KMS-11 (cell line): ENCODE measurements around the gene ZNF609.

ENCODE experiments used
- H2AFZ ChIP-seq: fragments of 200-600 bp; sonication (generic); 2 replicates; pipeline ENCODE4 v1.6.1; 2016; ENCODE audit warnings: antibody characterized with exemption, mixed run types, low read depth
- H3K27ac ChIP-seq: fragments of 200-600 bp; sonication (generic); 2 replicates; pipeline ENCODE4 v1.6.1; 2016; ENCODE audit warnings: mild to moderate bottlenecking, mixed run types
- H3K27me3 ChIP-seq: fragments of 200-600 bp; sonication (generic); 2 replicates; pipeline ENCODE4 v1.6.1; 2017; ENCODE audit warnings: mild to moderate bottlenecking, low read depth, mixed run types, moderate library complexity; ENCODE audit not compliant: insufficient read depth
- H3K36me3 ChIP-seq: fragments of 200-600 bp; sonication (generic); 2 replicates; pipeline ENCODE4 v1.6.1; 2017; ENCODE audit warnings: mild to moderate bottlenecking, mixed run types; ENCODE audit not compliant: insufficient read depth
- H3K4me1 ChIP-seq: fragments of 200-600 bp; sonication (generic); 2 replicates; pipeline ENCODE4 v1.6.1; 2016; ENCODE audit warnings: mild to moderate bottlenecking, low read depth, mixed run types; ENCODE audit not compliant: poor library complexity, severe bottlenecking
- H3K4me2 ChIP-seq: fragments of 200-600 bp; sonication (generic); 2 replicates; pipeline ENCODE4 v1.7.0; 2016; ENCODE audit warnings: mild to moderate bottlenecking, mixed run types
- H3K4me3 ChIP-seq: fragments of 200-600 bp; sonication (generic); IDR thresholded peaks from 2 replicates; pipeline ENCODE4 v1.6.1; 2017; ENCODE audit warnings: low read depth, low read length, mixed read lengths; ENCODE audit not compliant: insufficient read depth
- H3K79me2 ChIP-seq: fragments of 200-600 bp; sonication (generic); 2 replicates; pipeline ENCODE4 v1.6.1; 2016; ENCODE audit warnings: low read depth, mixed run types; ENCODE audit not compliant: insufficient read depth
- H3K9ac ChIP-seq: fragments of 200-600 bp; sonication (generic); 2 replicates; pipeline ENCODE4 v1.6.1; 2016; ENCODE audit warnings: mild to moderate bottlenecking, mixed run types
- H4K20me1 ChIP-seq: fragments of 200-600 bp; sonication (generic); 2 replicates; pipeline ENCODE4 v1.6.1; 2016; ENCODE audit warnings: mild to moderate bottlenecking, mixed run types; ENCODE audit not compliant: insufficient read depth
- TF ChIP-seq, protein P1 (sequence below): fragments of 200-600 bp; sonication (generic); conservative IDR thresholded peaks from 2 replicates; pipeline ENCODE4 v1.6.1; 2017; ENCODE audit warnings: low read depth, mild to moderate bottlenecking, antibody characterized with exemption, low read length, moderate library complexity, mixed read lengths

ZNF609 gene

DNA sequence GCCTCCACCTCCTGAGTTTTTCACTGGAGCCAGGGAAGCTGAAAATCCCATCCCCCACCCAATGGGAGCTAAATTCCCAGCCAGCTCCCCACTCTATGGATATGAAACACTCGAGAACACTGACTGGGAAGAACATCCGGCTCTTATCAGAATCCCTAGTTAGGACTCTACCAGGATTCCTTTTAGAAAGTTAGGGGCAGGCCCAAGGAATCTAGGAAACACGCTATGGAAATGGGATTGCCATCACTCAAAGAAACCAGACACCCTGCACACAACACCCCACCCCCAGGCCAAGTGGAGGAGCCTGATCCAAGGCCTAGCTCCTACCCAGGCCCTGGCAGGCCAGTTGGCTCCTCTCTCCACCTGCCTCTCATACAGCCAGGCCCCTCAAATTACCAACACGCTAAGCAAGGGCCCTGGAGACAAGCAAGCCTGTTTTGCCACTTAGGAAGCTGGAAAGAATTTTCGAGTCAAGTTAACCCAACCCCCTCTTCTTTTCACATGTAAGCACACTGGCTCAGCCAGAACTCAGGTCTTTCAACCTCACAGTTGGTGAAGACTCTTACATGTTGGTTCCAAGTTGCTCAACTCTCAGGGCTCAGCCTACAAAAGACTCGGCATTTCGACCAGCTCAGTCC lies 239.5 kb downstream of the ZNF609 start:
- H3K4me3 ChIP-seq = no peak overlapping the region
- no peak overlapping the region for H2AFZ ChIP-seq
- H4K20me1 ChIP-seq = no peaks in the 10 kb centered on the region
- H3K36me3 ChIP-seq = no peaks in the 10 kb centered on the region
- H3K9ac ChIP-seq = no peak overlapping the region
- H3K27me3 ChIP-seq = no peaks in the 10 kb centered on the region
- H3K79me2 ChIP-seq = peaks cover 51% of the 10 kb centered on the region
- peaks cover 58% of the 10 kb centered on the region for H3K4me1 ChIP-seq
- peak overlapping the region; percentile 19; the same call in 1 of the 2 replicates for H3K4me2 ChIP-seq
- H3K27ac ChIP-seq = no peak overlapping the region
- TF ChIP-seq, protein P1, sequence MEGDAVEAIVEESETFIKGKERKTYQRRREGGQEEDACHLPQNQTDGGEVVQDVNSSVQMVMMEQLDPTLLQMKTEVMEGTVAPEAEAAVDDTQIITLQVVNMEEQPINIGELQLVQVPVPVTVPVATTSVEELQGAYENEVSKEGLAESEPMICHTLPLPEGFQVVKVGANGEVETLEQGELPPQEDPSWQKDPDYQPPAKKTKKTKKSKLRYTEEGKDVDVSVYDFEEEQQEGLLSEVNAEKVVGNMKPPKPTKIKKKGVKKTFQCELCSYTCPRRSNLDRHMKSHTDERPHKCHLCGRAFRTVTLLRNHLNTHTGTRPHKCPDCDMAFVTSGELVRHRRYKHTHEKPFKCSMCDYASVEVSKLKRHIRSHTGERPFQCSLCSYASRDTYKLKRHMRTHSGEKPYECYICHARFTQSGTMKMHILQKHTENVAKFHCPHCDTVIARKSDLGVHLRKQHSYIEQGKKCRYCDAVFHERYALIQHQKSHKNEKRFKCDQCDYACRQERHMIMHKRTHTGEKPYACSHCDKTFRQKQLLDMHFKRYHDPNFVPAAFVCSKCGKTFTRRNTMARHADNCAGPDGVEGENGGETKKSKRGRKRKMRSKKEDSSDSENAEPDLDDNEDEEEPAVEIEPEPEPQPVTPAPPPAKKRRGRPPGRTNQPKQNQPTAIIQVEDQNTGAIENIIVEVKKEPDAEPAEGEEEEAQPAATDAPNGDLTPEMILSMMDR = no peak

DNA sequence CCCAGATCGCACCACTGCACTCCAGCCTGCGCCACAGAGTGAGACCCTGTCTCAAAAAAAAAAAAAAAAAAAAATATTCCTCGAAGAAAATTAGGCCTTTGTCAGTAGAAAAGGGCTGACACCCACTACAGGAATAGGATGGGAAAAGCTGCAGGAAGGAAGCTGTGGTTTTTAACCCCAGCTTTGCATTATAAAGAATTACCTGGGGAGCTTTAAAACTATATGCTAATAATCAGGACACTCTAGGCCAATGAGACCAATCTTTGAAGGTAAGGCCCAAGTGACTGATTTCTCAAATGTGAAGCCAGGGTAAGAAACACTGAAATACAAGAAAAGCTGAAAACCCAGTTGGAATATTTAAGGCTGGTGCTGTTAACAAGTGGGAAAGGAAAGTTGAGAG lies 240.7 kb downstream of the ZNF609 start:
- no peak overlapping the region for H3K4me3 ChIP-seq
- H3K4me1 ChIP-seq = peaks cover 58% of the 10 kb centered on the region
- H2AFZ ChIP-seq = no peak overlapping the region

DNA sequence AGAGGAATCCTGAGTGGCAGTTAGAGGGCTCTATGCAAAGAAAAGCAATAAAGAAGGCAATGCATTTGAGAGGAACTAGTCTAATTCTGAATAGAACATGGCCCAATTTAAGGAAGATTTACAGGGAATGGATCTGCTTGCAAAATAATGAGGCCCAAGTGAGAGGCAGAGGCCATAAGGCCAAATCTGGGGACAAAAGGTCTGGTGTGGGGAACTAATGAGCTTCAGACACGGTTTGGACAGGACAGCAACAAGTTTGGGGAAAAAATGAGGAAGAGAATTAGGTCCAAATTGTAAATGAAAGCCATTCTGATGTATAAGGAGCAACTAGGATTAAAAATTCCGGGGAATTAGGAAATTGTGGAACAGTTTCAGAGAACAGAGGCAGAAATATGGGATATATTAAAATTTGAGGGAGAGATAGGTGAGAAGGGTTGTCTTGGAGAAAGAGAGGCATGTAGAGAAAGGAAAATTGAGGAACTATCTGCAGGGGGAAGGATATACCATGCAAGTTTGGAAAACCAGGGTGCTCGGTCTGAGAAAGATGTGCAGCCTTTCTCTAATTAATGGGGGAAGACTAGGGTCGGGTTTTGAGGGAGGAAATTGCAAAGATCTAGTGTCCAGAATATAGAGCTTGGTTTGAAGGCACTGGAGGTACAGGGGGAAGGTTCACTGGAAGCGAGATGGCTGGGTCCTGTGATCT lies 241.3 kb downstream of the ZNF609 start:
- H3K79me2 ChIP-seq = peaks cover 51% of the 10 kb centered on the region

More for the DNA sequence above, 240.7 kb downstream of the ZNF609 start:
- Histone ChIP-seq H3K27ac (no peak overlapping the region), H4K20me1 (no peaks in the 10 kb centered on the region), H3K27me3 (no peaks in the 10 kb centered on the region), H3K9ac (no peak overlapping the region), H3K36me3 (no peaks in the 10 kb centered on the region), H3K79me2 (peaks cover 51% of the 10 kb centered on the region), H3K4me2 (peak overlapping the region; percentile 79)
- TF ChIP-seq, protein P1 = no peak

DNA sequence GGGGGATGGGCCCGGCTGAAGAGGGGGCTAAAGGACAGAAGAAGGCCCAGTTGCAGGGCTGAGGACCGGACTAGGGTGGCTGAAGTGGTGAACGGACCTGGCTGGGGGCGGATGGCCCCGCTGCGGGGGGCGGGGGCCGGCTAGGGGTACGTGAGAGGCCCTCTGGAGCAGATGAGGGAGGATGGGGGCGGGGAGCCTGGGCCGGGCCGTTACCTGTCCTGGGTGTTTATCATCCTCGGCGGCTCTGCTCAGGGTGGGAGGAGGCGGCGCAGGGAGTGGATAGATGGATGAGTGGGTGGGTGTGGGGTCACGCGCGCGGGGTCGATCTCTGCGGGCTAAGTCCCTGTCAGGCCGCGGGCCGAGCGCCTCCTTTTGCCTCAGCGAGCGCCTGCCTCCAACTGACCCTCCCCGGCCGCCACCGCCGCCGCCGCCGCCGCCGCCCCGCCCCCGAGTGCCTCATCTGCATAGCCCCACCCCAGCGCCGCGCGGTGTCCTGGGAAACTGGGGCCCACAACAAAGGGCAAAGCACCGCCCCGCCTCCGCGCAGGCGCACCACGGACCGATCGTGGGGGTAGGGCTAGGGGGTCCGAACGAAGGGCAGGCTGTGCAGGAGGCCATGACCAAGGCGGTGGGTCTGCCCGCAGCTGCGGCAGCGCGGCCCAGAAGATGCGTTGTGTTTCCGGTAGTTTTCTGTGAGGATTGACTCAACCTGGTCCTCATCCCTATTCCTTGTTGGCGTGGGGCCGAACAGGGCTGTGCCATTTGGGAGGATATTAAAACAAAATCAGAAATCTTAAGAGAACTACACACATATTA lies 242.6 kb downstream of the ZNF609 start:
- H3K4me1 ChIP-seq = peaks cover 48% of the 10 kb centered on the region
- TF ChIP-seq, protein P1 = no peak
- H3K27ac ChIP-seq = peak overlapping the region; percentile 27
- peak overlapping the region; percentile 84 for H2AFZ ChIP-seq
- peak overlapping the region; percentile 70; the same call in 1 of the 2 replicates for H3K9ac ChIP-seq
- H3K36me3 ChIP-seq = no peaks in the 10 kb centered on the region
- peak overlapping the region; percentile 98 for H3K4me2 ChIP-seq
- no peaks in the 10 kb centered on the region for H4K20me1 ChIP-seq
- no peak overlapping the region for H3K4me3 ChIP-seq
- H3K79me2 ChIP-seq = peaks cover 39% of the 10 kb centered on the region
- H3K27me3 ChIP-seq = no peaks in the 10 kb centered on the region

More for the DNA sequence above, 241.3 kb downstream of the ZNF609 start:
- peaks cover 58% of the 10 kb centered on the region for H3K4me1 ChIP-seq
- H3K27ac ChIP-seq = no peak overlapping the region
- H3K36me3 ChIP-seq = no peaks in the 10 kb centered on the region
- H2AFZ ChIP-seq = no peak overlapping the region
- no peaks in the 10 kb centered on the region for H3K27me3 ChIP-seq
- no peak overlapping the region for H3K9ac ChIP-seq
- peak overlapping the region; percentile 79 for H3K4me2 ChIP-seq
- no peaks in the 10 kb centered on the region for H4K20me1 ChIP-seq
- H3K4me3 ChIP-seq = no peak overlapping the region
- TF ChIP-seq, protein P1 = no peak
